ENCODE measurements around the gene CEP72.

Gene CEP72

GRCh38 chr5:570446-570845 lies 41.7 kb upstream of the CEP72 start:
- ATAC-seq = no peak
- TF ChIP-seq PATZ1 (CRISPR knock-in tag; IDR thresholded peaks at IDR 0.05; ENCODE audit: borderline replicate concordance) (no peak), ESRRG (CRISPR knock-in tag; IDR thresholded peaks at IDR 0.05) (no peak), ISL1 (CRISPR knock-in tag; IDR thresholded peaks at IDR 0.05) (no peak), ZFP3 (CRISPR knock-in tag; IDR thresholded peaks at IDR 0.05) (no peak), TSHZ2 (CRISPR knock-in tag; IDR thresholded peaks at IDR 0.05) (no peak), ARNTL (CRISPR knock-in tag; IDR thresholded peaks at IDR 0.05; ENCODE audit: borderline replicate concordance, low read depth) (no peak), ZNF565 (CRISPR knock-in tag; conservative IDR thresholded peaks at IDR 0.05; ENCODE audit: low read depth) (no peak), ZFP30 (CRISPR knock-in tag; IDR thresholded peaks at IDR 0.05) (no peak), CSDC2 (CRISPR knock-in tag; IDR thresholded peaks at IDR 0.05) (no peak), OSR1 (CRISPR knock-in tag; IDR thresholded peaks at IDR 0.05) (no peak), TCF4 (CRISPR knock-in tag; IDR thresholded peaks at IDR 0.05; ENCODE audit: borderline replicate concordance) (no peak), ZC3H10 (CRISPR knock-in tag; IDR thresholded peaks at IDR 0.05) (no peak), CREB5 (CRISPR knock-in tag; IDR thresholded peaks at IDR 0.05; ENCODE audit: low read depth) (no peak), PPARA (CRISPR knock-in tag; IDR thresholded peaks at IDR 0.05; ENCODE audit: borderline replicate concordance) (no peak), CSRNP3 (CRISPR knock-in tag; IDR thresholded peaks at IDR 0.05) (no peak), SNAI2 (CRISPR knock-in tag; IDR thresholded peaks at IDR 0.05) (no peak), RARB (CRISPR knock-in tag; IDR thresholded peaks at IDR 0.05) (no peak), BACH2 (CRISPR knock-in tag; IDR thresholded peaks at IDR 0.05; ENCODE audit: borderline replicate concordance) (no peak), GLIS3 (CRISPR knock-in tag; IDR thresholded peaks at IDR 0.05) (no peak), POU6F1 (CRISPR knock-in tag; IDR thresholded peaks at IDR 0.05; ENCODE audit: borderline replicate concordance, low read depth) (no peak)

GRCh38 chr5:570886-571285 lies 41.3 kb upstream of the CEP72 start:
- TF ChIP-seq ZFP30 (CRISPR knock-in tag; IDR thresholded peaks at IDR 0.05) (no peak), ZNF8 (CRISPR knock-in tag; IDR thresholded peaks at IDR 0.05) (no peak), ARNTL (CRISPR knock-in tag; IDR thresholded peaks at IDR 0.05; ENCODE audit: borderline replicate concordance, low read depth) (no peak), SNAI2 (CRISPR knock-in tag; IDR thresholded peaks at IDR 0.05) (no peak), TOX (CRISPR knock-in tag; IDR thresholded peaks at IDR 0.05; ENCODE audit: borderline replicate concordance) (no peak), PPARA (CRISPR knock-in tag; IDR thresholded peaks at IDR 0.05; ENCODE audit: borderline replicate concordance) (no peak), CSRNP3 (CRISPR knock-in tag; IDR thresholded peaks at IDR 0.05) (no peak), ZNF70 (CRISPR knock-in tag; IDR thresholded peaks at IDR 0.05) (no peak), ZFP3 (CRISPR knock-in tag; IDR thresholded peaks at IDR 0.05) (no peak), TCF4 (CRISPR knock-in tag; IDR thresholded peaks at IDR 0.05; ENCODE audit: borderline replicate concordance) (no peak)
- no peak for ATAC-seq

Data from SK-N-SH treated with all-trans-retinoic acid at 6 μM for 48 hours (cell line).